Body of pancreas (tissue), 4 donors: ENCODE data around the gene MFSD11. TPM values are rescaled to one million over a fixed set of nuclear protein-coding genes. Genes with fewer than 3 reads are reported as not detected.
"Not testable (repeated sequence)": the region's sequence is repeated elsewhere in the genome, so short reads cannot be mapped to it uniquely, and the experiment has no call there.

ENCODE experiments used
- ATAC-seq: fragments of 150-250 bp; one replicate; pipeline ENCODE4 v1.9.1; 2016
- DNase-seq, 4 donors: peaks; one replicate each; pipeline ENCODE4 v3.0.0-alpha.2; 2019
- H3K27ac ChIP-seq, 4 donors: fragments of 200-600 bp; sonication (generic); 1 replicate in 3 of 4; 2 replicates in 1 of 4; pipeline versions ENCODE4 v1.5.1 to v1.6.1; 2016 to 2019; ENCODE audit warnings: mild to moderate bottlenecking in 1 of 4, mixed read lengths in 1 of 4, moderate library complexity in 1 of 4
- H3K27me3 ChIP-seq, 2 donors: fragments of 200-600 bp; sonication (generic); one replicate each; pipeline ENCODE4 v1.6.0; 2016; ENCODE audit warnings: mild to moderate bottlenecking in 1 of 2
- H3K36me3 ChIP-seq, 2 donors: fragments of 200-600 bp; sonication (generic); replicated peaks in 1 of 2; 2 replicates each; pipeline ENCODE4 v1.5.1; 2016; ENCODE audit warnings: low read depth in 2 of 2; ENCODE audit not compliant: insufficient read depth in 1 of 2
- H3K4me1 ChIP-seq: fragments of 200-600 bp; sonication (generic); one replicate; pipeline ENCODE4 v1.6.0; 2016
- H3K4me3 ChIP-seq, 2 donors: fragments of 200-600 bp; sonication (generic); 1 replicate in 1 of 2; 2 replicates in 1 of 2; pipeline ENCODE4 v1.5.1; 2016 to 2019
- H3K9me3 ChIP-seq, 3 donors: fragments of 200-600 bp; sonication (generic); 1 replicate in 2 of 3; 2 replicates in 1 of 3; pipeline ENCODE4 v1.5.1; 2016
- CTCF ChIP-seq, 7 experiments: fragments of 450-650 bp in 4 of 7; fragments of 200-600 bp in 3 of 7; sonication (generic) in 3 of 7; IDR thresholded peaks; one replicate each; pipeline ENCODE4 v1.5.1; 2016 to 2019; ENCODE audit warnings: antibody characterized with exemption in 7 of 7
- POLR2A ChIP-seq, 3 donors: fragments of 450-650 bp; IDR thresholded peaks; one replicate each; pipeline ENCODE4 v1.6.1; 2016; ENCODE audit warnings: antibody characterized with exemption in 3 of 3, mild to moderate bottlenecking in 2 of 3
- WGBS, 2 donors: methylation state at CpG; one replicate each; pipeline ENCODE4 v1.1.5; 2017; 5-methylcytosine and 5-hydroxymethylcytosine counted together
- intact Hi-C: fragments of 100-400 bp; cut with DNase I; formaldehyde crosslinking; loops from one replicate; pipeline ENCODE4 v1.15.1; 2023
- total RNA-seq, 2 donors: library from RNA; depleted of rRNA; stranded (reverse); fragments of >200 nt; gene quantifications; one replicate each; pipeline ENCODE4 v1.1.0, GENCODE V29; 2016

The MFSD11 gene
- total RNA-seq, 2 donors from 2014 or later, result 7.6 to 16.6 TPM

- no peak for ATAC-seq
- H3K4me3 ChIP-seq, result no peak overlapping the region
- H3K27ac ChIP-seq, result no peak overlapping the region
- 62 to 65% methylated on average over 6 of the region's 6 CpGs for WGBS, 2 donors
- no peaks in the 10 kb centered on the region for H3K36me3 ChIP-seq
- intact Hi-C loops, result no loop called here
- no peak for TF ChIP-seq POLR2A (IDR thresholded peaks at IDR 0.05)
- no peak for TF ChIP-seq CTCF (IDR thresholded peaks at IDR 0.05)
- H3K4me1 ChIP-seq, result no peaks in the 10 kb centered on the region
- no peaks in the 10 kb centered on the region for H3K27me3 ChIP-seq
- no peaks in the 10 kb centered on the region for H3K9me3 ChIP-seq
- no peak for DNase-seq
Observed at GRCh38 chr17:76797241-76797840, 59.4 kb downstream of the MFSD11 start.

- Histone ChIP-seq H3K27me3 (no peaks in the 10 kb centered on the region), H3K9me3 (no peaks in the 10 kb centered on the region), H3K27ac (no peak overlapping the region), H3K4me3 (no peak overlapping the region), H3K36me3 (no peaks in the 10 kb centered on the region), H3K4me1 (no peaks in the 10 kb centered on the region)
- WGBS, 2 donors, result 79 to 84% methylated on average over 4 to 5 of the region's 5 CpGs
- no peak for ATAC-seq
- intact Hi-C loops, result no loop called here
- DNase-seq, result no peak
- TF ChIP-seq POLR2A (IDR thresholded peaks at IDR 0.05), result no peak
- TF ChIP-seq CTCF (IDR thresholded peaks at IDR 0.05), result no peak
Observed at GRCh38 chr17:76801706-76802105, 63.8 kb downstream of the MFSD11 start.

GRCh38 chr17:76805319-76805718 lies 67.4 kb downstream of the MFSD11 start:
- TF ChIP-seq CTCF (IDR thresholded peaks at IDR 0.05), result no peak
- WGBS, 2 donors, result 87 to 92% methylated on average over 9 of the region's 9 CpGs
- H3K27me3 ChIP-seq, result no peaks in the 10 kb centered on the region
- H3K9me3 ChIP-seq, result no peaks in the 10 kb centered on the region
- DNase-seq (no peak), ATAC-seq (no peak)
- no peak overlapping the region for H3K4me3 ChIP-seq
- no peak overlapping the region for H3K27ac ChIP-seq
- intact Hi-C loops, result no loop called here
- H3K4me1 ChIP-seq, result no peaks in the 10 kb centered on the region
- no peaks in the 10 kb centered on the region for H3K36me3 ChIP-seq

GRCh38 chr17:76806151-76806550 lies 68.2 kb downstream of the MFSD11 start:
- ATAC-seq, H3K27ac ChIP-seq, intact Hi-C loops, H3K27me3 ChIP-seq, H3K36me3 ChIP-seq, H3K4me1 ChIP-seq, H3K9me3 ChIP-seq, DNase-seq, H3K4me3 ChIP-seq: not testable (repeated sequence)
- WGBS, 2 donors, result 86% methylated on average over 13 of the region's 32 CpGs; no CpG with 5 or more reads in 1 of the 2 donors

GRCh38 chr17:76806767-76807166 lies 68.8 kb downstream of the MFSD11 start:
- H3K4me1 ChIP-seq, H3K36me3 ChIP-seq, ATAC-seq, H3K4me3 ChIP-seq, DNase-seq, H3K27me3 ChIP-seq, H3K9me3 ChIP-seq, intact Hi-C loops, H3K27ac ChIP-seq: not testable (repeated sequence)
- WGBS, 2 donors, result 91 to 92% methylated on average over 4 of the region's 4 CpGs

- Histone ChIP-seq H3K27me3 (no peaks in the 10 kb centered on the region), H3K36me3 (no peaks in the 10 kb centered on the region), H3K9me3 (no peaks in the 10 kb centered on the region), H3K4me3 (no peak overlapping the region), H3K4me1 (no peaks in the 10 kb centered on the region), H3K27ac (no peak overlapping the region)
- DNase-seq (no peak), ATAC-seq (no peak)
- no peak for TF ChIP-seq CTCF (IDR thresholded peaks at IDR 0.05)
- no peak for TF ChIP-seq POLR2A (IDR thresholded peaks at IDR 0.05)
- WGBS, 2 donors, result 86 to 88% methylated on average over 4 of the region's 4 CpGs
- intact Hi-C loops, result no loop called here
Observed at GRCh38 chr17:76808326-76808725, 70.4 kb downstream of the MFSD11 start.
